ENCODE results near the gene CIDEB.

The CIDEB gene

DNA sequence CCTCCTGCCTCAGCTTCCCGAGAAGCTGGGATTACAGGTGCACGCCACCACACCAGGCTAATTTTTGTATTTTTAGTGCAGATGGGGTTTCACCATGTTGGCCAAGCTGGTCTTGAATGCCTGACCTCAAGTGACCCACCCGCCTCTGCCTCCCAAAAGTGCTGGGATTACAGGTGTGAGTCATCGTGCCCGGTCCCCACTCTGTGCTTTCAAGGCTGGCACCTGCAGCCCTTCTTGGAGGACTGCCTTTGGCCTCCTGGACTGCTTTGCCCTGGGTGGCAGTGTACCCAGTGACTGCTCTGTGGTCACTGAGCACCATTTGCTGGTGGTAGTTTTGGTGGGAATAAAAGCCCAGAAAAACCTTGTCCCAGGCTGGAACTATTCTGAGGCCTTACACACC lies 20.8 kb downstream of the CIDEB start:
- no peak for DNase-seq

DNA sequence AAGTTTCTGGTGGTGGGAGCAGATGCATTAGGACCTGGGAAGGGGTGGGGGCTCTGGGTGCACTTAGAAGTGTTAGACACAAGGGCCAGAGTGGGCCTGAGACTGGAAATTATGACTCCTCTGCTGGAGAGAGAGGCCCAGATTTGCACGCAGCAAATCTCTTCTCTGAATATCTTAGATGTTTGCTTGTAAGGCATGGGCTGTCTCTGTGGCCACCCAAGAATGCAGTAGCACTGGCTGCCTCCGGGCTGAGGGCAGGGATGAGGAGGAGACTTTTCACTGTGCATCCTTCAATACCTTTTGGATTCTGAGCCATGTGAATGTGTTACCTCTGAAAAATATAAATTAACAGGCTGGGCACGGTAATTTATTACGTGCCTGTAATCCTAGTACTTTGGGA lies 22.4 kb downstream of the CIDEB start:
- DNase-seq = no peak

DNA sequence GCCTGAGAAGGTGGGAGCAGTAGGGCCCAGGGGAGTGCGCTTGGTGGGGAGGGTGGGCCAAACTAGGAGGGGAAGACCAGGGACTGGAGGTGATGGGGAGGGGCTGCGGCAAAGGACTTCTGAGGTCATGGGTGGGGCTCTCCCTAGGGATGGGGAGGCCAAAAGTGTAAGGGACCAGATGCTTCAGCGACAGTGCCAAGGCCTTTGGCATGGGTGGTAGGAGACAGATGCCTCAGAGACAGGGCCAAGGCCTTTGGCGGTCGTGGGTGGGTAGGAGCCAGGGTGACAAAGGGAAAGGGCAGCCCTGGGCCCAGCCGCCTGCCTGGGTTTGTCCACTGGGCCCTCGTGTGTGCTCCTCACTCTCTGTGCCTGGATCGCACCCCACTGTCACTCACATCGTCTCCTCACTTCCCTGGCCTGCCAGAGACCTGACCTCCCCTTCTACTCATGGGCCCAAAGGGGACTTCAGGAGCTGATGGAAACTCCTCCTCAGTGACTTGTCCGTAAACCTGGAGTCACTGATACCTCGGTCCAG lies 23.2 kb downstream of the CIDEB start:
- no peak for DNase-seq

DNA sequence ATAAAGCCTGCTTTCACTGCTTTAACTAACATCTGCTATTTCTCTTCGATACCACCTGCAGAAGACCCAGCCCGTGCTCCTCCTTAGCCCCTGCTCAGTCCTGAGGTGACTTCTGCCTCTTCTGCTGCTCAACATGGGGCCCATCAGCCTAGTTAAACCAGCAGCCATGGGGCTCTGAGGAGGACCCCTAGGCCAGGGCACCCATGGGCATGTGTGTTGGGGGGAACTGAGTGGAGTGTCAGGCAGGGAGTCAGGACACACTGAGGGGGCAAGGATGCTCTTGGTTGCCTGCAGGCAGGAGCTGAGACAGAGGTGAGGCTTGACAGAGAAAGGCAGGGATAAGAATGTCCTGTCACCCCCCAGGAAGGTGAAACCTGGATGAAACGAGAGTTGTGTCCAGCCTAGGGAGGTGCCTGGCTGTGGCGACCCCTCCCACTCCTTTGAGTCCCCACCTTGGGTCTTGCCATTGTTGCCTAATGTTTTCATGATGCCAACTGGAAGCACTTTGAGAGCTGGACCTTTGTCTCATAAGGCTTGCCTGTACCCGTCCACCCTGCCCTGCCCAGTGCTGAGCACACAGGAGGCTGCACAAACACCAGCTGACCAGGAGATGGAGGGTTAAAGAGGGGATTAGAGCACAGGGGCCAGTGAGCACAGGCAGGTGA lies 23.8 kb downstream of the CIDEB start:
- DNase-seq = no peak

DNA sequence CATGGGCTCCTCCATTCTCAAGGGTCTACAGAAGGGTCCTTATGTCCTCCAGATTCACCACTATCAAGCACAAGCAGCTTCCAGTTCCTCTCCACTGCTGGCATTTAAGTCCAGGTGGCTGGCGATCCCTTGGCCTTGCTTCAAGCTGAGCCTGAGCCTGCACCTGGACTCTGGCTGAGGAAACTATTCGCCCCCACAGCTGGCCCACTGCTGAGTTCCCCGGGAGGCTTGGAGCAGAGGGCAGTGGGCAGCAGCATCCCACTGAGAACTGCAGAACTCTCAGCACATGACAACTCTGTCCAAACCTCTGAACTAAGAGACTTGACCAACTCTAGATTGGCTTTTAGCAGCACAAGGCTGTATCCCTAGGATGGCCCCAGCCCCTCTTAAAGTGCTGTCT lies 25.0 kb downstream of the CIDEB start:
- DNase-seq = no peak

DNA sequence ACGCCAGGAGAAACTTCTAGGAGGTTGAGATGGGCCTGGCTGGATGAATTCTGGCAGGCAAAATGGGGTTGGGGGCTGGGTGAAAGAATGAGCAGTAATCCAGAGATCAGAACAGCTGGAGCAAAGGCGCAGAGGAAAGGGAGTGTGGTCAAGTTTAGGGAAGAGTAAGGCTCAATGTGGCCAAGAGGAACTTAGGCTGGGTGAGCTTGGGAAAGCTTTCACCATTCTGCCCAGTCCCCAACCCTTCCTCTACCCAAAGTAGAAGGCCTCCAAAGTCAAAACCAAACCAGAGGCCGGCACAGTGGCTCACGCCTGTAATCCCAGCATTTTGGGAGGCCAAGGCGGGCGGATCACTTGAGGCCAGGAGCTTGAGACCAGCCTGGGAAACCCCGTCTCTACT lies 26.1 kb downstream of the CIDEB start:
- DNase-seq = no peak

DNA sequence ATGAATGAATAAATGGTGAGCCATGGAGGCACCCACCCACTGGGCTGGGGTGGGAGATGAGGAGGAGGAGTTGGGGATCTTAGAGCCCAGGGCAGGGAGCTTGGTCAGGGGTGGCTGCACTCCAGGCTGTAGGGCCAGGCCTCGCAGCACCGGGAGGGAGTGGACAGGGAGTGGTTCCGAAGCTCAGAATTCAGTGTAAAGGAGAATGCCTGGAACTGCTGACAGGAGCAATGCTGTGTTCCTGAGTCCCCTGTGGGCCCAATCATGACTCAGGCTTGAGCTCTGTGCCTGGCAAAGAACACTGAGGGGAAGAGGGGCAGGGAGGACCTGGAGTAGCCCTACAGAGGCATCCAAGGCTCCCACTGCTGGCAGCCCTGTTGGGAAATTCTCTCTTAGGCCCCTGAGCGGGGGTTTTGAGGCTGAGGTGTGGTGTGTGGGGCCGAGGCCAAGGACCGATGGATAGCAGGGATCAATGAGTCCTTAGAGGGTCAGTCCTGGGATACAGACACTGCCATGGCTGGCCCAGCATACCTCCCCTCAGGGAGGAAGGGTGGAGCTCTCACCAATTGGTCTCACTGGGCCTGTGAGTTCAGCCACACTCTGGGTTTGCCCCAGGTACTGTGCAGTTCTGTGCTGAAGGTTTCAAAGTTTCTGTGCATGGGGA lies 26.8 kb downstream of the CIDEB start:
- no peak for DNase-seq

DNA sequence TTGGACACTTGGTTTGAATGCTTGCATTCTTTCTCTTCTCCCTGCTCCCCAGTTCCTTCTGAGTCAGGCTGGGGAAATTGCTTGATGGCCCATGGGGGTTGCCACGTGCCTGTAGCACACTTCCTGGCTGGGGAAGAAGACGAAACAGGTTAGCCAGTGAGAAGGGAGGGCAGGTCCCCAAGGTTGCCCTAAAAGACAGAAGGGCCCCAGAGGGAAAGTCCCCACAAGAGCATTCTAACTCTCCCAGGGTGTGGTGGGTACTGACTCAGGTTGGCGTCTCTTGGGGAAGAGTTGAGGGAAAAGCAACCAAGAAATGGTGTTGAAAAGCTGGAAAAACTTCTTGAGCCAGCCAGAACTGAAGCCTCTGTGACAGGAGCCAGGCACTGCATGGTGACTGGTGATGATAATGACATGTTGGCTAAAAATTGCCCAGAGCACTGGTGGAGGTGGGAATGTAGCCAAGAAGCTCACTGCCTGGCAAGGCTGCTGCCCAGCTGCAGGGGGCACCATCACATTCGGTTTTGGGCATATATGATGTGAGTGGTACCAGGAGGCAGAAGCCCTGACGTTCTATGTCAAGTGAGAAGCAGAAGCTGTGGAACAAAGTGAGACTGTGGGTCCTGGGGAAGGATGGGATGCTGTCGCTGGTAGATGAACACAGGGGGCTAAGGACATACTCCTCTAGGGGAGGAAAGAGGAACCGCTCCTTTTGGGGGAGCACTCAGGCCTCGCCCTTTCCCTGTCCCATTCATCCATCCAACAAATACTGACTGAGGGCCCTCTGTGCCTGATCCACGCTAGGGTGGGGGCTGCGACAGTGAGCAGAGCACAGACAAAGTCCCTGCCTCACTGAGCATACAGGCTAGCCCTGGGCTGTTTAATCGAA lies 28.2 kb downstream of the CIDEB start:
- DNase-seq = peak; percentile 53

DNA sequence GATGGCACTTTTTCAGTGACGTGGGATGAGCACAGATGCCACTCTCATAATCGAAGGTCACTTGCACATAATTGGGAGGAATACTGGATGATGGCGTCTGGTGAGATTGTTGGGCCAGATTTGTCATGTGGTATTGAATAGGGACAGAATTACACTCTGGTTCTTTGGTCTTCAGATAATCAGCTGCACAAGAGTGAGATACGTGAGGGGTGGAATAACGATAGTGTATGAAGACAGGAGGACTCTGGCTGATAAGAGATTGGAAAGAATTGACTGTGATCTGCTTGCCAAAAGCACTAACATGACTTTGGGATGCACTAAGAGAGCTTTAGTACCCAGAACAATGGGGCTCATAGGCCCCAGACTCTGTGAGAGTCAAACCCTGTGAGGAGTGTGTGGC lies 29.4 kb downstream of the CIDEB start:
- no peak for DNase-seq

DNA sequence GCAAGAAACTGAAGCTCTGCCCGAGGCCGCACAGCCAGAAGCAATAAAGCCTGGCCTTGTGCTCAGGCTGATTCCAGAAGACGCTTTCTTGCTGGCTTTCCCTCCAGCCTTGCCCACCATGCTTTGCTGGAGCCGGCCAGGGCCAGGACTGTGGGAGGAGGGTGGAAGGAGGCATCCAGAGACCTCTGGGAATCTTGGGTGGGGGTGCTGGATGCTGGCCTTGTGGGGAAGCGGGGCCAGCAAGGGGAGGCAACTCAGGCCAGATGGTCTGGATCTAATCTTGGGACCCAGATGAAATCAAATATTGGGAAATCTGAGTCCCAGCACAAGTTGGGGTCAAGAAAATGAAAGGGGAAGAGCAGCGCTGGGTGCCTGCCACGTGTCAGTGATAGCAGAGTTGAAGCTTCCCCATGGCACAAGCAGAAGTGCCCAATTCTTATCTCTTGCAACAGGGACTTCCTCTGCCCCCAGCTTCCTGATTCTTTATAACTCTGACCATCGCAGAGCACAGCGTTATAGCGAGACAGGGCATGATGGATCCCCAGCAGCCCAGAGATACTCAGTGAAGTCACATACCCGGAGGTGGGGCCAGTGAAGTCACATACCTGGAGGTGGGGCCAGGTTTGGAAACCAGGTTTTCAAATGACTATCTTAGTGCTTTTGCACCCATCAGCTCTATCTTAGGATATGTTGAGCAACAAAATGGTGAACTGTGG lies 30.0 kb downstream of the CIDEB start:
- no peak for DNase-seq

DNA sequence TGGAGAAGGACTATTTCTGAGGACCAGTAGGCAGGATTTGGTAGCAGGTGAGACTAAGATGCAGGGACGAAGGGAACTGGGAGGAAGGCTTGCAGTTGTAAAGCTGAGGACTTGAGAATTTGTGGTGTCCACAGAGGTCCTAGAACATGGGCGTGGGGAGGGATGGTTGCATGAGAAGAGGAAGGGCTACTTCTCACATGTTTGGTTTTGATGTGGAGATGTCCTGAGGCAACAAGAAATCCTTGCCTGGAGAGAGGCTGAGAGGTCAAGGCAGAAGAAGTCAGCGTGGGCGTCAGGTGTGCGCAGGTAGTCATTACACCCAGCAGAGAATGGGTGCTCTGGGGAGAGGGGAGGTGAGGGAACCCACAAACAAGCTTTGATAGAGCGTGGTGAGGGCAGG lies 30.7 kb downstream of the CIDEB start:
- no peak for DNase-seq

DNA sequence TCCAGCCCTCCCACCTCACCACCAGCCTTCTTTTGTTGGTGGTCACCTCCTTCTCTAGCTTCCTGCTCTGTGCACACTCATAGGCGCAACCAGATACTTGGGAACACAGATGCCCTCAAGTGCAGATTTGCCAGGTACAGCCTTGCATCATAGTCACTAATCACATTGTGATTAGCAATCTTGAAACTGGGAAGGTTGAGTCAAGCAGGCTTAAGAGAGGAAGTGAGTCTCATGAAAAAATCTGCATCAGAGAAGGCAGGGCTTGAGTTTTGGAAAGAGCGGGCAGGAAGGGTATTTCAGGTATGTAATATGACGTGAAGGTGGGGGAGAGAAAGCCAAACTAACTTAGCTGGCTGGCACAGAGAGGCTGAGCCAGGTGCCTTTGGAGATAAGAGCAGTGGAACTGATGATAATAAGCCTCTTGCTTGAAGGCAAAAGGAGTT lies 33.7 kb downstream of the CIDEB start:
- DNase-seq = peak; percentile 22

DNA sequence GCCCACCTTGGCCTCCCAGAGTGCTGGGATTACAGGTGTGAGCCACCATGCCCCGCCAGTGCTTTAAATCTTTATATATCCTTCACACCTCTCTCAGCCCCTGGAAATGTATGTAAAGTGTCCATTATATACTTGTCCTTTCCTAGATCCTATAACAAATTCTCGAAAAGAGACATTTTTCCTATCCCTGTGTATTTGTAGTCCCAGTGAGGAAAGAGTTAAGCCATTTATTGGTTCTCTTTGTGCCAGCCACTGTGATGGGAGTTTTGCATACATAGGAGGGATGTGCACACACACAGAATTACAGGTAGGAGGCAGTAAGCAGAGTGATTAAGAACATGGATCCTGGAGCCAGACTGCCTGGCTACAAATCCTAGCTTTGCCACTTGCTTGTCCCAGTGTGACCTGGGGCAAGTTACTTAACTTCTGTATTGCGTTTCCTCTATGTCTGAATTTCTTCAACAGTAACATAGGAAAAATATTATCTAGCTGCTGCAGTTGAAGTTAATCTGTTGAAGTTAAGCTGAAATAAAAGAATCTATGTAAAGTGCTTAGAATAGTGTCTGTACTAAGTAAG lies 34.3 kb downstream of the CIDEB start:
- DNase-seq = no peak

DNA sequence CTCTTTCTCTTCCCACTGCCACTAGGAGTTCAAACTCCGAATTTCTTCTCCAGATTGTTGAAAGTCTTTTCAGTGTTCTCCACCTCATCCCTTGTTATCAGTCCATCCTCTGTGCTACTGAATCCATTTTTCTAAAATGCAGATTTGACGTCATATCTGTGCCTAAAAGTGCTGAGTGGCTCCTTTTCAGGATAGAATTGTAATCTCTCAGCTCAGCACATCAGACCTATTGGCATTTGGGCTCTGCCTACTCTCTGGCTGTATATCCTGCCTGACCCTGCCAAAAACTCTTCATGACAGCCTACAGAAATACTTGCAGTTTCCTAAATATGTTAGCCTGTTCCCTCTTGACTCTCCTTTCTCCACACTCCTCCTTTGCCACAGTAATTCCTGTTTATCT lies 35.3 kb downstream of the CIDEB start:
- no peak for DNase-seq

DNA sequence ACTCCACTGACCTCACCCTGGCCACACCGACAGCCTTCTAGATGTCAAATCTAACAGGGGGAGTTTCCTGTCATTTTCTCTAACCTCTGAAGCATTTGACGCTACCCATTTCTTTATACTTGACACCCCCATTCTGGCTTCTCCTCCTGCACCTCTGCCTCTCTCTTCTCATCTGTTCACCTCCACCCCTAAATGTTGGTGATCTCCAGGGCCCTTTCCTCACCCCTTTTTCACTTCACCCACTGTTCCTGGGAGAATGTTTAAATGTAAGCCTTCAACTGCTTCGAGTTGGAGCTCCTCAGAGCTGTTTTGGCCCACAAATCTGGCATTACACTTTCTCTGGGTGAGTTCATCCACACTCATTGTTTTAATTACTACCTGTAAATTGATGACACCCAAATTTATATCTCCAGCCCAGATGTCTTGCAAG lies 35.9 kb downstream of the CIDEB start:
- no peak for DNase-seq

DNA sequence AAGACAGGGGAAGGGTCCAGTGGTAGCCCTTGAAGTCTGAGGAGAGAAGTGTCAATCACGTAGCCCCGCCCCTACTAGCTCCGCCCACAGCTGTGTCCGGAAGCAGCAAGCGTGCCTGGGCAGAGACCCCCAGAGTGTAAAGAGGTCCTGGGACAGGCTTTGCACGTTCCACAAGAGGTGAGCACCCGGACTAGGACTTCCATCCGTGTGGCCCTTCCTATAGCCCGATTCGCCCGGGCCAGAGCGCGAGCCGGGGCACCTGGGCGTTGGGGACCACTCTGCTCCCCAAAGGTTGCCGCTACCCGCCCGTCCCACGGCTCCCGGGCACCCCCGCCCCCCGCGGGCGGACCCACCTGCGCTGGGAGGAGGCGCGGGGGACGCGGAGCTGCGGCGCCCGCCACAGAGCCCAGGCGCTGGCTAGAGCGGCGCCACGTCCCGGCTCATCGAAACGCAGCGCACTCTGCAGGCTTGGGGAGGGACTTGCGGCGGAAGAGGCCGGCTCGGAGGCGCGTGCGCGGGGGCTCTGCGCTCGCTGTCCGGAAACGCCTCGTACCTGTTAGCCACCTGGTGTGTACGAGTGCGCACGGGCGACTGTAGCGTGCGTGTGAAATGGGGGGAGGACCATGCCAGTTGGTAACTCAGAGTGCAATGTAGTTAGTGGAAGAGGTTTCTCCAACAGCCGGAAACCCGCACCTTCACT lies 36.5 kb downstream of the CIDEB start, which contains the start of gene RABGGTA:
TSS of gene RABGGTA (minus strand) at position 464 of the 700 bp plus-strand sequence. CDS start 482 bp downstream, outside the sequence.
- DNase-seq = peak; percentile 91

DNA sequence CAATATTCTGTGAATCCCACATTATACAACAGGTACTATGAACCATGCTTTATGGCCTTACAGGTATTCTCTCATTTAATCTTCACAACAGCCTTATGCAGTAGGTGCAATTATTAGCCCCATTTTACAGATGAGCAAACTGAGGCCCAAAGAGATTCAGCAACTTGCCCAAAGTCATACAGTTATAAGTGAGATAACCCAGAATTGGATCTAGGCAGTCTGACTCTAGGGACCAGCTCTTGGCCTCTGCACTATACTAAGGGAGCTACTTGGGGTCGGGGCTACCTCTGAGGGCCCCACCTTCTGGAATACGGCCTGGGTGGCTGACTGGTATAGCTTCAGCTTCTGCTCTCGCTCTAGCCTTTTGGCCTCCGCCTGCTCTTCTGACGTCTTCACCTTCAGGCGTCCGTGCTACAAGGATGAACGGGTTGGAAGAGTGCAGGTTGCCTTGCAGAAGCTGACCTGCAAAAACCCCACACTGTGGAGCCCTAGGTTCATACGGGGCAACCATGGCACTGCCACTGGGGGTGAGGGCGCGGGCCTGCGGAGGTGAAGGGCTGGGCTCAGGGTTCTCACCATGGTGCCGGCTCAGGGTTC lies 37.1 kb downstream of the CIDEB start:
- DNase-seq = no peak

DNA sequence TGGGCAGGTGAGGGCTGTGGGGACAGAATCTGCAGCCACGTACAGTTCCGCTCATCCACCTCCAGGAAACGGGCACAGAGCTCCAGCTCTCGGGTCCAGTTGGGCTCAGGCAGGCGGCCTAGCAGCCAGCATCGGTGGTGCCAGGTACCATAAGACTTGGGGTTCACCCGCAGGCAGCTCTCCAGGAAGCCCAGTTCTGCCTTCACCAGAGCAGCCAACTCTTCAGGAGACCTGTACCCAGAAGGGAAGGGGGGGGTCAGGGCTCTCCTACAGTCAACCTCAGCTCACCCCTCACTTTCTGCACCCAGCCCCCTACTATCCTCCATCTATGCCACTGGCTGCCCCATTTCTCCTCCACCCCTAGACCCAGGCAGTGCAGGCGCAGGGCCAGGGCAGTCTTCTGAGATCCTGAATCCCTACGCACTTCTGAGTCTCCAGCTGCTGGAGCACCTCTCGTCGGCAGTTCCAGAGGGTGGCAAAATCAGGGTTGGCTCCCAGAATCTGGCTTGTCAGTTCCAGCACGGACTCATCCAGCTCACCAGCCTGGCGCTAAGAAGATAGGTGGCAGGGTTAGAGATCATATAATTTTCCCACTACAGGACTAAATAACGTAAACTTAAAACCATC lies 37.8 kb downstream of the CIDEB start:
- DNase-seq = no peak

DNA sequence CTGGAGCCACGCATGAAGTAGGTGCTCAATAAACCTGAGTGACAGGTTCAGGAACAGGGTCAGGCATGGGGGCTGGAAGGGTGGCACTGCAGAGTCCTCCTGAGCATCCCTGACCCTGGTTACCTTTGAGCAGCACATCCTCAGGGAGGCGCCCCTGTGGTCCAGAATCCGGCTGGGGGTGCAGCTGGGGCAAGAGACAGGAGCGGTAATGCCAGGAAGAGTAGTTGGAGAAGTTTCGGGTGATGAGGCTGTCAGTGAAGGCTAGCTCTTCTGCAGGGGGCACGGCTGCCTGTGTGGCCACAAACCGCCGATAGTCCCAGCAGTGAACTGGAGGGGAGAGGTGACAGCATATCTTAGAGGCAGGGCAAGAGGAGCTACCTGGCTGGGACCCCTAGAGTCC lies 38.4 kb downstream of the CIDEB start:
- DNase-seq = no peak

DNA sequence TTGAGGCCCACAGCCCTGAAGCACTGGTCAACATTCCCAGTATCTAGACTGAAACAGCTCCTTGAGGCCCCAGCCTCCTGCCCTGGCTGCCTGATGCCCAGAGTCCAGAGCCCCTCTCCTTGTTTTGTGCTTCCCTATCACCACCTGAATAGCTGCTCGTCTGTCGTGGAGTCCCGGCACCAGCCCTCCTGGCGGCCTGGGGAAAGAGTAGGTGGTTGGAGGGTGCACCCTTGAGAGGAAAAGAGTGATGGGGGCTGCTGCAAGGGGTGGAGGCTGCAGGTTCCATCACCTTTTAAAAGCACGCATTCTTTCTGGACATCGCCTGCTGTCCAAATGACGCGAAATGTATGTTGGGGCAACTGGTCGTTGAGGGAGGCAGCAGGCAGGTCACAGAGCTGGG lies 39.6 kb downstream of the CIDEB start:
- no peak for DNase-seq

DNA sequence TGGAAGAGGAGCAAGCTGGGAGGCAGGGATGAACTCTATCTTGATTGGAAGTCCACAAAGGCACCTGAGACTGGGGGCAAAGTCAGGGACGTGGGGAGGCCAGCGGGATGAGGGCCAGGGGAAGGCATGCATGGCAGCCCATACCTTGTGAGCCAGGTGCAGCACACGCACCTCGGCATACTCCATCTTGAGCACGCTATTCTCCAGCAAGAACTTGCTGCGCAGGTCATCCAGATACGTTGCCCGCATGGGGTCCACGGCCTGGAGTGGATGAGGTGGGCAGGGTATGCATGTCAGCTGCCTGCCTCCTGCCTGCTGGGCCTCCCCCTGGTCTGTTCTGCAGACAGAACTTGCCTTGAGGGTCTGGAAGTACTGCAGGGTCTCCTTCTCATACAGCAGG lies 40.3 kb downstream of the CIDEB start:
- DNase-seq = no peak
